T-helper 1 cell (primary cell): ENCODE measurements around the gene PTGDR2.

Experiments
- DNase-seq, 5 donors: peaks; one replicate each; pipeline ENCODE4 v3.0.0-alpha.2; 2012 to 2020

PTGDR2 gene

GRCh38 chr11:60858731-60859464 lies 3.1 kb upstream of the PTGDR2 start:
- DNase-seq = peak in 1 of 5 donors; percentile 37

GRCh38 chr11:60858236-60858635 lies 2.5 kb upstream of the PTGDR2 start:
- DNase-seq = no peak

GRCh38 chr11:60857378-60858232 lies 1.9 kb upstream of the PTGDR2 start:
- DNase-seq = no peak

GRCh38 chr11:60854847-60855725 lies 664 bp downstream of the PTGDR2 start:
- no peak for DNase-seq

- no peak for DNase-seq
These were observed 1.5 kb downstream of the PTGDR2 start for GRCh38 chr11:60854140-60854846.

- DNase-seq = no peak
These were observed 2.5 kb downstream of the PTGDR2 start for GRCh38 chr11:60852982-60853950.

GRCh38 chr11:60852117-60852981 lies 3.4 kb downstream of the PTGDR2 start:
- DNase-seq = no peak

- DNase-seq = no peak
These were observed 4.2 kb downstream of the PTGDR2 start for GRCh38 chr11:60851327-60852104.

GRCh38 chr11:60849641-60850520 lies 5.9 kb downstream of the PTGDR2 start:
- no peak for DNase-seq

- no peak for DNase-seq
These were observed 7.0 kb downstream of the PTGDR2 start for GRCh38 chr11:60848714-60849151.

GRCh38 chr11:60847896-60848295 lies 7.9 kb downstream of the PTGDR2 start:
- DNase-seq = no peak

GRCh38 chr11:60847281-60847680 lies 8.5 kb downstream of the PTGDR2 start:
- no peak for DNase-seq

- DNase-seq = no peak
These were observed 10.4 kb downstream of the PTGDR2 start for GRCh38 chr11:60845338-60845737.

- DNase-seq = no peak
These were observed 10.9 kb downstream of the PTGDR2 start for GRCh38 chr11:60844870-60845221.

- no peak for DNase-seq
These were observed 11.5 kb downstream of the PTGDR2 start for GRCh38 chr11:60844045-60844869.

GRCh38 chr11:60842668-60843600 lies 12.8 kb downstream of the PTGDR2 start:
- no peak for DNase-seq
